ENCODE data around the gene TRIP10.

DNA sequence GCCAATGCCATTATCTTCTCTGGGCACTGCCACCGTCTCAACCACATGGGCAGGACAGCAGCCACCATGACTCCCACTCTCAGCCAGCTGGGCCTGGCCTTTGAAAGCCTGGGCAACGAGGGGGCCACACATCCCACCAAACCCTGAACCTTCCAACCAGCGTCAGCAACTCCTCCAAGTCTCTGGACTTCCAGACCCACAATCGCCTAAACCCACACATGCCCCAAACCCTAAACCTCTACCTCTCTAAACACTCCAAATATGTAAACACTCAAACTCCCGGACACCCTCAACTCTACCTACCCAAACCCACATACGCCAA lies 20.0 kb upstream of the TRIP10 start:
- TF ChIP-seq, protein P1, sequence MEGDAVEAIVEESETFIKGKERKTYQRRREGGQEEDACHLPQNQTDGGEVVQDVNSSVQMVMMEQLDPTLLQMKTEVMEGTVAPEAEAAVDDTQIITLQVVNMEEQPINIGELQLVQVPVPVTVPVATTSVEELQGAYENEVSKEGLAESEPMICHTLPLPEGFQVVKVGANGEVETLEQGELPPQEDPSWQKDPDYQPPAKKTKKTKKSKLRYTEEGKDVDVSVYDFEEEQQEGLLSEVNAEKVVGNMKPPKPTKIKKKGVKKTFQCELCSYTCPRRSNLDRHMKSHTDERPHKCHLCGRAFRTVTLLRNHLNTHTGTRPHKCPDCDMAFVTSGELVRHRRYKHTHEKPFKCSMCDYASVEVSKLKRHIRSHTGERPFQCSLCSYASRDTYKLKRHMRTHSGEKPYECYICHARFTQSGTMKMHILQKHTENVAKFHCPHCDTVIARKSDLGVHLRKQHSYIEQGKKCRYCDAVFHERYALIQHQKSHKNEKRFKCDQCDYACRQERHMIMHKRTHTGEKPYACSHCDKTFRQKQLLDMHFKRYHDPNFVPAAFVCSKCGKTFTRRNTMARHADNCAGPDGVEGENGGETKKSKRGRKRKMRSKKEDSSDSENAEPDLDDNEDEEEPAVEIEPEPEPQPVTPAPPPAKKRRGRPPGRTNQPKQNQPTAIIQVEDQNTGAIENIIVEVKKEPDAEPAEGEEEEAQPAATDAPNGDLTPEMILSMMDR (conservative IDR thresholded peaks at IDR 0.05 in 1 of 2, IDR thresholded peaks at IDR 0.05 in 1 of 2; ENCODE audit: low read depth in 1 of 2, low read length in 2 of 2), result no peak
- no peak for TF ChIP-seq EZH2 (IDR thresholded peaks at IDR 0.05; ENCODE audit: low read length, missing control alignments)

Measured in fibroblast of lung (primary cell).